ENCODE measurements around the gene MST1.

GRCh38 chr3:49641292-49641691 lies 48.0 kb downstream of the MST1 start:
- TF ChIP-seq CTCF (IDR thresholded peaks at IDR 0.05; ENCODE audit: borderline replicate concordance, extremely low read depth, low read length, poor library complexity, severe bottlenecking) (no peak), EZH2 (IDR thresholded peaks at IDR 0.05; ENCODE audit: borderline replicate concordance, low read depth, low read length, severe bottlenecking) (no peak)

Data from DND-41 (cell line).